Hepatocyte (in vitro differentiated cells): ENCODE measurements around the gene SLC12A1. TPM values are rescaled to one million over a fixed set of nuclear protein-coding genes. Genes with fewer than 3 reads are reported as not detected.

Source experiments
- DNase-seq: peaks from one replicate; pipeline ENCODE4 v3.0.0-alpha.2; 2016; ENCODE audit warnings: low spot score
- H2AFZ ChIP-seq: fragments of 200-600 bp; sonication (generic); 2 replicates; pipeline ENCODE4 v1.6.0; 2016; ENCODE audit warnings: antibody characterized with exemption, mild to moderate bottlenecking
- H3K27ac ChIP-seq: fragments of 200-600 bp; sonication (generic); 2 replicates; pipeline ENCODE4 v1.5.1; 2016; ENCODE audit warnings: mild to moderate bottlenecking
- H3K27me3 ChIP-seq: fragments of 200-600 bp; sonication (generic); 2 replicates; pipeline ENCODE4 v1.6.1; 2016
- H3K36me3 ChIP-seq: fragments of 200-600 bp; sonication (generic); replicated peaks from 2 replicates; pipeline ENCODE4 v1.5.1; 2016; ENCODE audit warnings: low read depth; ENCODE audit not compliant: insufficient read depth
- H3K4me1 ChIP-seq: fragments of 200-600 bp; sonication (generic); 2 replicates; pipeline ENCODE4 v1.5.1; 2016; ENCODE audit warnings: mild to moderate bottlenecking, moderate library complexity; ENCODE audit not compliant: insufficient read depth
- H3K4me2 ChIP-seq: fragments of 200-600 bp; sonication (generic); 2 replicates; pipeline ENCODE4 v1.6.0; 2016
- H3K4me3 ChIP-seq: fragments of 200-600 bp; sonication (generic); 2 replicates; pipeline ENCODE4 v1.5.1; 2016; ENCODE audit warnings: mild to moderate bottlenecking
- H3K79me2 ChIP-seq: fragments of 200-600 bp; sonication (generic); 2 replicates; pipeline ENCODE4 v1.6.0; 2017; ENCODE audit warnings: mild to moderate bottlenecking
- H3K9me2 ChIP-seq: fragments of 200-600 bp; sonication (generic); replicated peaks from 2 replicates; pipeline ENCODE4 v1.6.0; 2017; ENCODE audit warnings: mild to moderate bottlenecking; ENCODE audit not compliant: insufficient read depth
- H3K9me3 ChIP-seq: fragments of 200-600 bp; sonication (generic); 2 replicates; pipeline ENCODE4 v1.5.1; 2016; ENCODE audit warnings: low read depth, mild to moderate bottlenecking
- H4K20me1 ChIP-seq: fragments of 200-600 bp; sonication (generic); 2 replicates; pipeline ENCODE4 v1.6.0; 2016; ENCODE audit warnings: mild to moderate bottlenecking; ENCODE audit not compliant: insufficient read depth, poor library complexity, severe bottlenecking
- EZH2 ChIP-seq: fragments of 200-600 bp; sonication (generic); IDR thresholded peaks from 2 replicates; pipeline ENCODE4 v1.6.1; 2016; ENCODE audit warnings: antibody characterized with exemption, mild to moderate bottlenecking, borderline replicate concordance
- EZH2phosphoT487 ChIP-seq: fragments of 200-600 bp; sonication (generic); IDR thresholded peaks from one replicate; pipeline ENCODE4 v1.6.1; 2018; ENCODE audit warnings: antibody characterized with exemption, mild to moderate bottlenecking, low read depth, moderate library complexity; ENCODE audit not compliant: unreplicated experiment, severe bottlenecking
- WGBS: methylation state at CpG from one replicate; pipeline ENCODE4 v1.1.6; 2016; ENCODE audit warnings: low lambda C conversion rate; ENCODE audit errors: missing lambda C conversion rate; 5-methylcytosine and 5-hydroxymethylcytosine counted together
- polyA plus RNA-seq: library from polyadenylated mRNA; unstranded; fragments of >200 nt; fragmentation: Nextera tagmentation; extraction: Ambion mirVana; gene quantifications from 2 replicates; pipeline ENCODE4 v1.2.1, GENCODE V29; 2016
- total RNA-seq: library from RNA; depleted of rRNA; stranded (reverse); fragments of >200 nt; gene quantifications from 2 replicates; pipeline ENCODE4 v1.2.3, GENCODE V29; 2014
- TF ChIP-seq, protein P1 (sequence below): fragments of 200-600 bp; sonication (generic); IDR thresholded peaks from 2 replicates; pipeline ENCODE4 v1.5.1; 2016; ENCODE audit warnings: antibody characterized with exemption, mild to moderate bottlenecking; ENCODE audit not compliant: poor library complexity

Gene SLC12A1
- total and polyA plus RNA-seq, 2 experiments from 2014 or later: not detected

DNA sequence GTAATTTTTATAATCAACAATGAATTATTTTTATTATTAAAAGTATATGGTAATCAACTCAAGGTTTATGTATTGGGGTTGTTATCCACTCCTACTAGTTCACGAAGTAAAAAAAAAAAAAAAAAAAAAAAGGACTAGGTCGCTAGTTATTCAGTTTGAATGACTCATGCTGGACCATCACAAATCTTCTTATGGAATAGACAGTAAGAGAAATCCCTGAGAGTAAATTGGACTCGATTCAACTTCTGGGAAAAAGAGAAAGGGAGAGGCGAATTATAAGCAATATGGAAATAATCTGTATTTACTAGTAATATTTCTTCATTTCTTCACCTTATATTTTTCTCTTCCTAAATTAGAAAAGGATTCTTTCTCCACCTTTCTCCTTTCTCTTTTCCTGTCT lies 30.0 kb upstream of the SLC12A1 start:
- Histone ChIP-seq H2AFZ (no peak overlapping the region), H3K9me2 (no peaks in the 10 kb centered on the region), H3K9me3 (no peaks in the 10 kb centered on the region), H3K79me2 (peaks cover 47% of the 10 kb centered on the region), H3K27me3 (peaks cover 4% of the 10 kb centered on the region), H3K36me3 (no peaks in the 10 kb centered on the region), H3K4me2 (no peak overlapping the region), H3K4me1 (no peaks in the 10 kb centered on the region), H3K4me3 (no peak overlapping the region), H3K27ac (no peak overlapping the region), H4K20me1 (no peaks in the 10 kb centered on the region)
- no peak for DNase-seq
- no peak for TF ChIP-seq EZH2
- TF ChIP-seq, protein P1, sequence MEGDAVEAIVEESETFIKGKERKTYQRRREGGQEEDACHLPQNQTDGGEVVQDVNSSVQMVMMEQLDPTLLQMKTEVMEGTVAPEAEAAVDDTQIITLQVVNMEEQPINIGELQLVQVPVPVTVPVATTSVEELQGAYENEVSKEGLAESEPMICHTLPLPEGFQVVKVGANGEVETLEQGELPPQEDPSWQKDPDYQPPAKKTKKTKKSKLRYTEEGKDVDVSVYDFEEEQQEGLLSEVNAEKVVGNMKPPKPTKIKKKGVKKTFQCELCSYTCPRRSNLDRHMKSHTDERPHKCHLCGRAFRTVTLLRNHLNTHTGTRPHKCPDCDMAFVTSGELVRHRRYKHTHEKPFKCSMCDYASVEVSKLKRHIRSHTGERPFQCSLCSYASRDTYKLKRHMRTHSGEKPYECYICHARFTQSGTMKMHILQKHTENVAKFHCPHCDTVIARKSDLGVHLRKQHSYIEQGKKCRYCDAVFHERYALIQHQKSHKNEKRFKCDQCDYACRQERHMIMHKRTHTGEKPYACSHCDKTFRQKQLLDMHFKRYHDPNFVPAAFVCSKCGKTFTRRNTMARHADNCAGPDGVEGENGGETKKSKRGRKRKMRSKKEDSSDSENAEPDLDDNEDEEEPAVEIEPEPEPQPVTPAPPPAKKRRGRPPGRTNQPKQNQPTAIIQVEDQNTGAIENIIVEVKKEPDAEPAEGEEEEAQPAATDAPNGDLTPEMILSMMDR: no peak
- no peak for TF ChIP-seq EZH2phosphoT487
- WGBS: 84% methylated on average over 4 of the region's 4 CpGs

DNA sequence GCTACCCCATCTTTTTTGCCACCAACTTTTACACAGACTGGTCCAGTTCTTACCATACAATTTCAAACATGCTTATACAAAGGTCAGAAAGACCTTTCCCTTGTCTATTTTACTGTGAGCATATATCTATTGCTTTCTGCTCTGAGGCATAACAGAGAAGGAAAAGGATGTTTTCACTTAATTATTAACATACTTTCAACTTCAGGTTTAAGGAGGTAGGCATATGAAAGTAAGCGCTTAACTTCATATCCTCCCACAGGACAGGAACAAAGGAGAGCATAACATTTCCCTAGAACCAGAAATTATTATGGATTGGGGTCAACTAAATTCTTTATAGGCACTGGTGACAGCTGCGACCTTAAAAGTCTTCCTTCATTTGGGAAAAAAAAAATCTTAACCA lies 29.1 kb upstream of the SLC12A1 start:
- no peaks in the 10 kb centered on the region for H3K4me1 ChIP-seq
- DNase-seq: no peak
- peaks cover 42% of the 10 kb centered on the region for H3K79me2 ChIP-seq
- H3K36me3 ChIP-seq: no peaks in the 10 kb centered on the region
- no peaks in the 10 kb centered on the region for H3K9me3 ChIP-seq
- no peaks in the 10 kb centered on the region for H4K20me1 ChIP-seq
- H3K27ac ChIP-seq: no peak overlapping the region
- TF ChIP-seq, protein P1: no peak
- TF ChIP-seq EZH2 (no peak), EZH2phosphoT487 (no peak)
- H3K4me3 ChIP-seq: no peak overlapping the region
- WGBS: 73% methylated on average over 2 of the region's 2 CpGs
- peak overlapping the region; percentile 84 for H3K4me2 ChIP-seq
- H3K27me3 ChIP-seq: peaks cover 4% of the 10 kb centered on the region
- H3K9me2 ChIP-seq: no peaks in the 10 kb centered on the region
- no peak overlapping the region for H2AFZ ChIP-seq

DNA sequence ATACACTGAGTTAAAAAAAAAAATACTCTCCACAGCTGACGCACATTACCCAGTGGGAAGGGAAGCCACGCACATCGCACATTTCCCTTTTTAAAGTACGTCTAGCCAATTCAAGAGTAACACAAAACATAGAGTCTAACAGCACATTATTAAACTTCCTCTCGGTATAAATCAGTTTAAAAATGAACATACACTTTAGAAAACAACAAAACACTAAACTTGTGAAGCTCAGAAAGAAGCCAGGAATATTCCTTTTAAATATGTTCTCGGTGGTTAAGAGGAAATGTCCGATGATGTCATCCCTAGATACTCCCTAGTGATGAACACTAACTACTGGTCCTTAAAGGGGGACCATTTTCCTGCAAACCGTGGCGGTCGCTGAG lies 28.7 kb upstream of the SLC12A1 start:
- Histone ChIP-seq H3K9me3 (no peaks in the 10 kb centered on the region), H3K4me3 (peak overlapping the region; percentile 12), H3K27ac (peak overlapping the region; percentile 69), H4K20me1 (no peaks in the 10 kb centered on the region), H2AFZ (peak overlapping the region; percentile 39), H3K4me1 (no peaks in the 10 kb centered on the region), H3K9me2 (no peaks in the 10 kb centered on the region), H3K79me2 (peaks cover 37% of the 10 kb centered on the region), H3K4me2 (peak overlapping the region; percentile 84), H3K27me3 (peaks cover 6% of the 10 kb centered on the region), H3K36me3 (no peaks in the 10 kb centered on the region)
- DNase-seq: peak; percentile 51
- TF ChIP-seq EZH2 (no peak), EZH2phosphoT487 (no peak)
- TF ChIP-seq, protein P1: no peak
- 11% methylated on average over 10 of the region's 10 CpGs for WGBS
